Prostate gland (tissue), 2 donors: Measurements from ENCODE around the gene C1orf232. TPM values are rescaled to one million over a fixed set of nuclear protein-coding genes. Genes with fewer than 3 reads are reported as not detected.

Experiments
- DNase-seq: peaks from one replicate; pipeline ENCODE4 v3.0.0-alpha.2; 2019; ENCODE audit warnings: low spot score
- H3K27ac ChIP-seq, 2 donors: fragments of 200-600 bp; sonication (generic); 2 replicates each; pipeline ENCODE4 v1.5.1; 2017 to 2019
- H3K27me3 ChIP-seq: fragments of 200-600 bp; sonication (generic); replicated peaks from 2 replicates; pipeline ENCODE4 v1.5.1; 2019; ENCODE audit not compliant: insufficient read depth
- H3K36me3 ChIP-seq, 2 donors: fragments of 200-600 bp; sonication (generic); 1 replicate in 1 of 2; 2 replicates in 1 of 2; pipeline versions ENCODE4 v1.5.1 to v1.8.1; 2017 to 2019
- H3K4me1 ChIP-seq: fragments of 200-600 bp; sonication (generic); replicated peaks from 2 replicates; pipeline ENCODE4 v1.5.1; 2019
- H3K4me3 ChIP-seq, 2 donors: fragments of 200-600 bp; sonication (generic); 2 replicates each; pipeline ENCODE4 v1.5.1; 2017 to 2019
- H3K9me3 ChIP-seq: fragments of 200-600 bp; sonication (generic); 2 replicates; pipeline ENCODE4 v1.5.1; 2017
- POLR2A ChIP-seq: fragments of 450-650 bp; IDR thresholded peaks from one replicate; pipeline ENCODE4 v1.6.1; 2016; ENCODE audit warnings: antibody characterized with exemption, mild to moderate bottlenecking
- POLR2AphosphoS5 ChIP-seq: sonication (generic); formaldehyde crosslinking; IDR thresholded peaks from one replicate; pipeline ENCODE4 v1.6.1; 2017; ENCODE audit warnings: antibody characterized with exemption
- WGBS: methylation state at CpG from one replicate; pipeline ENCODE4 v1.1.5; 2018; 5-methylcytosine and 5-hydroxymethylcytosine counted together
- intact Hi-C: fragments of 100-400 bp; cut with DNase I; formaldehyde crosslinking; loops from one replicate; pipeline ENCODE4 v1.14.2; 2022
- total RNA-seq, 2 donors: library from RNA; depleted of rRNA; stranded (reverse); fragments of >200 nt; gene quantifications; one replicate each; pipeline ENCODE4 v1.1.0, GENCODE V29; 2016
- TF ChIP-seq, protein P1 (sequence below), 4 experiments: fragments of 200-600 bp in 2 of 4; fragments of 450-650 bp in 2 of 4; sonication (generic) in 2 of 4; IDR thresholded peaks; 1 replicate in 3 of 4; 2 replicates in 1 of 4; pipeline ENCODE4 v1.5.1; 2016 to 2019; ENCODE audit warnings: antibody characterized with exemption in 4 of 4, mild to moderate bottlenecking in 2 of 4, moderate library complexity in 2 of 4

The C1orf232 gene
- total RNA-seq, 2 donors from 2014 or later, result not detected

DNA sequence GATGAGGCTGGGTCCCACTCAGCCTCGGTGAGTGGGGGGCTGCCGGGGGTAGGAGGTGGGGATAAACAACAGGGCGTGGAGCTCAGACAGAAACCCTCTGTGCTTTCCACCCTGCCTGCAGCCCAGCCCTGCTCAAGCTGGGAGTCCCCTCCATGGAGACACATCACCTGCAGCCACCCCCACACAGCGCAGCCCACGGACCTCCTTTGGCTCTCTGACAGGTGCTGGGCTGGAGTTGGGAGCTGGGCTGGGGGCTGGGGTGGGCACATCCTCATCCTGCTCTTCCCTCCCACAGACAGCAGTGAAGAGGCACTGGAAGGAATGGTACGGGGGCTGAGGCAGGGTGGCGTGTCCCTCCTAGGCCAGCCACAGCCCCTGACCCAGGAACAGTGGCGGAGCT lies 19.7 kb upstream of the C1orf232 start:
- no peaks in the 10 kb centered on the region for H3K36me3 ChIP-seq
- H3K4me3 ChIP-seq, result no peak overlapping the region
- DNase-seq, result no peak
- H3K27me3 ChIP-seq, result no peaks in the 10 kb centered on the region
- no peaks in the 10 kb centered on the region for H3K9me3 ChIP-seq
- intact Hi-C loops, result no loop called here
- 97% methylated on average over 8 of the region's 8 CpGs for WGBS
- H3K27ac ChIP-seq, result no peak overlapping the region
- no peak for TF ChIP-seq POLR2A
- TF ChIP-seq, protein P1, sequence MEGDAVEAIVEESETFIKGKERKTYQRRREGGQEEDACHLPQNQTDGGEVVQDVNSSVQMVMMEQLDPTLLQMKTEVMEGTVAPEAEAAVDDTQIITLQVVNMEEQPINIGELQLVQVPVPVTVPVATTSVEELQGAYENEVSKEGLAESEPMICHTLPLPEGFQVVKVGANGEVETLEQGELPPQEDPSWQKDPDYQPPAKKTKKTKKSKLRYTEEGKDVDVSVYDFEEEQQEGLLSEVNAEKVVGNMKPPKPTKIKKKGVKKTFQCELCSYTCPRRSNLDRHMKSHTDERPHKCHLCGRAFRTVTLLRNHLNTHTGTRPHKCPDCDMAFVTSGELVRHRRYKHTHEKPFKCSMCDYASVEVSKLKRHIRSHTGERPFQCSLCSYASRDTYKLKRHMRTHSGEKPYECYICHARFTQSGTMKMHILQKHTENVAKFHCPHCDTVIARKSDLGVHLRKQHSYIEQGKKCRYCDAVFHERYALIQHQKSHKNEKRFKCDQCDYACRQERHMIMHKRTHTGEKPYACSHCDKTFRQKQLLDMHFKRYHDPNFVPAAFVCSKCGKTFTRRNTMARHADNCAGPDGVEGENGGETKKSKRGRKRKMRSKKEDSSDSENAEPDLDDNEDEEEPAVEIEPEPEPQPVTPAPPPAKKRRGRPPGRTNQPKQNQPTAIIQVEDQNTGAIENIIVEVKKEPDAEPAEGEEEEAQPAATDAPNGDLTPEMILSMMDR (IDR thresholded peaks at IDR 0.05), result no peak
- no peak for TF ChIP-seq POLR2AphosphoS5
- no peaks in the 10 kb centered on the region for H3K4me1 ChIP-seq

DNA sequence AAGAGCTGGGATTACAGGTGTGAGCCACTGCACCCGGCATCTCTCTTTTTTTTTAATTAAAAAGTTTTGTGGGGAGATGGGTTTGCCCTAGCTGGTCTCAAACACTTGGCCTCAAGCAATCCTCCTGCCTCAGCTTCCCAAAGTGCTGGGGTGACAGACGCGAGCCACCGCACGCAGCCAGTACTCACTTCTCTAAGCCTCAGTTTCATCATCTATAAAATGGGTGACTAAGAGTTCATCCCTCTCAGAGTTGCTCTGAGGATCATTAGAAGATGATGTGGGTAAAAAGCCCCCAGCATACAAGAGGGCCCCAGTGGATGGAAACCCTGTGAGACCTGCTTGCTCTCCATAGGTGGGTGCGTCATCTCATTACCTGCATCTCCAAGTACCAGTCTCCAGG lies 19.1 kb upstream of the C1orf232 start:
- Histone ChIP-seq H3K27ac (no peak overlapping the region), H3K9me3 (no peaks in the 10 kb centered on the region), H3K27me3 (no peaks in the 10 kb centered on the region), H3K4me1 (no peaks in the 10 kb centered on the region), H3K36me3 (no peaks in the 10 kb centered on the region), H3K4me3 (no peak overlapping the region)
- no peak for DNase-seq
- WGBS, result 95% methylated on average over 6 of the region's 6 CpGs
- intact Hi-C loops, result no loop called here
- TF ChIP-seq POLR2A (no peak), POLR2AphosphoS5 (no peak)
- TF ChIP-seq, protein P1 (IDR thresholded peaks at IDR 0.05), result no peak

DNA sequence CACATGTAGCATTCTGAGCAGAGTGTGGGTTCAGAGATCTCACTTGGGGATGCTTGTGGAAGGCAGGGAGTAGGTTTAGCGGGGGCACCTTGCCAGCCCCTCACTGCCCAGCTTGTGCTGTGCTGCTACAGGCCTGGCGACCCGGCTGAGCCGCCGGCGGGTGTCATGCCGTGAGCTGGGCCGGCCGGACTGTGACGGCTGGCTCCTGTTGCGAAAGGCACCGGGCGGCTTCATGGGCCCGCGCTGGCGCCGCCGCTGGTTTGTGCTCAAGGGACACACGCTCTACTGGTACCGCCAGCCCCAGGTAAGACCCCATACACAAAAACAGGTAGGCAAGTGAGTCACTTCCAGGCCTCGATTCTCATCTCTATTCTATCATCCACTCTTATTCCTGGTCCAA lies 16.1 kb upstream of the C1orf232 start:
- H3K27me3 ChIP-seq, result no peaks in the 10 kb centered on the region
- intact Hi-C loops, result no loop called here
- H3K27ac ChIP-seq, result no peak overlapping the region
- no peaks in the 10 kb centered on the region for H3K4me1 ChIP-seq
- H3K9me3 ChIP-seq, result no peaks in the 10 kb centered on the region
- TF ChIP-seq, protein P1 (IDR thresholded peaks at IDR 0.05), result no peak
- TF ChIP-seq POLR2A (no peak), POLR2AphosphoS5 (no peak)
- H3K4me3 ChIP-seq, result no peak overlapping the region
- H3K36me3 ChIP-seq, result no peaks in the 10 kb centered on the region
- no peak for DNase-seq
- WGBS, result 95% methylated on average over 21 of the region's 21 CpGs

DNA sequence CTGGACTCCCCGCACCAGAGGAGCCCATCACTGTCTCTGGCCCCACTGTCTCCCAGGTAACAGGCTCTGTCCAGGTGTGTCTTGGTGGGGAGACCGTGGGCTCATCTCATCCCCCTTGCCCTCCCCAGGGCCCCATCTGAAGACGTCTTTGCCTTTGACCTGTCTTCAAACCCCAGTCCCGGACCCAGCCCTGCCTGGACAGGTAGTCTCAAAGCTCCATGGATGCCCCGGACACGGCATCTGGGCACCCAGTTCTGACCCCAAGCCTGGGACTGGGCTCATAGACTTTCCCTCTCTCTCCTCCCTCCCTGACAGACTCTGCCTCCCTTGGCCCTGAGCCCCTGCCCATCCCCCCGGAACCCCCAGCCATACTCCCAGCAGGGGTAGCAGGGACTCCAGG lies 15.3 kb upstream of the C1orf232 start:
- intact Hi-C loops, result no loop called here
- WGBS, result 93% methylated on average over 7 of the region's 7 CpGs
- Histone ChIP-seq H3K9me3 (no peaks in the 10 kb centered on the region), H3K4me1 (no peaks in the 10 kb centered on the region), H3K27ac (no peak overlapping the region), H3K27me3 (no peaks in the 10 kb centered on the region), H3K36me3 (no peaks in the 10 kb centered on the region), H3K4me3 (no peak overlapping the region)
- TF ChIP-seq, protein P1 (IDR thresholded peaks at IDR 0.05), result no peak
- no peak for TF ChIP-seq POLR2A
- TF ChIP-seq POLR2AphosphoS5, result no peak
- no peak for DNase-seq

DNA sequence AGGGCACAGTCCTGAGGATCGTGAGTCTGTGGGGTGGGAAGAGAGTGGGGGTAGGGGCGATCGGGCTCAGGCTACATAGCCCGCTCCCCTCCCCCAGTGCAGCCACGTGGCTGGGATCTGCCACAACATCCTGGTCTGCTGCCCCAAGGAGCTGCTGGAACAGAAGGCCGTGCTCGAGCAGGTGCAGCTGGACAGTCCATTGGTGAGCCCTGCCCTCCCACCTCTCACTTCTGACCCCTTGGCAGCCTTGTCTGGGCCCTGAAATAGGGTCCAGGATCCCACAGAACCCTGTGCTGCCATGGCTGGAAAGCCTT lies 13.6 kb upstream of the C1orf232 start:
- H3K27me3 ChIP-seq, result no peaks in the 10 kb centered on the region
- TF ChIP-seq POLR2A (no peak), POLR2AphosphoS5 (no peak)
- TF ChIP-seq, protein P1 (IDR thresholded peaks at IDR 0.05), result no peak
- no peak for DNase-seq
- no peaks in the 10 kb centered on the region for H3K9me3 ChIP-seq
- intact Hi-C loops, result no loop called here
- no peak overlapping the region for H3K27ac ChIP-seq
- no peaks in the 10 kb centered on the region for H3K4me1 ChIP-seq
- H3K4me3 ChIP-seq, result no peak overlapping the region
- WGBS, result 83% methylated on average over 1 of the region's 7 CpGs
- H3K36me3 ChIP-seq, result no peaks in the 10 kb centered on the region
